ENCODE data around the gene FAM13C.

GRCh38 chr10:59222788-59223187 is 139.6 kb downstream of the FAM13C start:
- no peak for TF ChIP-seq POLR2A (IDR thresholded peaks at IDR 0.05; ENCODE audit: low read depth, low read length)
- TF ChIP-seq, protein P1, sequence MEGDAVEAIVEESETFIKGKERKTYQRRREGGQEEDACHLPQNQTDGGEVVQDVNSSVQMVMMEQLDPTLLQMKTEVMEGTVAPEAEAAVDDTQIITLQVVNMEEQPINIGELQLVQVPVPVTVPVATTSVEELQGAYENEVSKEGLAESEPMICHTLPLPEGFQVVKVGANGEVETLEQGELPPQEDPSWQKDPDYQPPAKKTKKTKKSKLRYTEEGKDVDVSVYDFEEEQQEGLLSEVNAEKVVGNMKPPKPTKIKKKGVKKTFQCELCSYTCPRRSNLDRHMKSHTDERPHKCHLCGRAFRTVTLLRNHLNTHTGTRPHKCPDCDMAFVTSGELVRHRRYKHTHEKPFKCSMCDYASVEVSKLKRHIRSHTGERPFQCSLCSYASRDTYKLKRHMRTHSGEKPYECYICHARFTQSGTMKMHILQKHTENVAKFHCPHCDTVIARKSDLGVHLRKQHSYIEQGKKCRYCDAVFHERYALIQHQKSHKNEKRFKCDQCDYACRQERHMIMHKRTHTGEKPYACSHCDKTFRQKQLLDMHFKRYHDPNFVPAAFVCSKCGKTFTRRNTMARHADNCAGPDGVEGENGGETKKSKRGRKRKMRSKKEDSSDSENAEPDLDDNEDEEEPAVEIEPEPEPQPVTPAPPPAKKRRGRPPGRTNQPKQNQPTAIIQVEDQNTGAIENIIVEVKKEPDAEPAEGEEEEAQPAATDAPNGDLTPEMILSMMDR (conservative IDR thresholded peaks at IDR 0.05; ENCODE audit: low read depth, low read length), result no peak
- TF ChIP-seq BHLHE40 (IDR thresholded peaks at IDR 0.05; ENCODE audit: low read depth, low read length), result no peak
- TF ChIP-seq RCOR1 (IDR thresholded peaks at IDR 0.05; ENCODE audit: insufficient replicate concordance, low read length), result no peak
- TF ChIP-seq, protein P2, sequence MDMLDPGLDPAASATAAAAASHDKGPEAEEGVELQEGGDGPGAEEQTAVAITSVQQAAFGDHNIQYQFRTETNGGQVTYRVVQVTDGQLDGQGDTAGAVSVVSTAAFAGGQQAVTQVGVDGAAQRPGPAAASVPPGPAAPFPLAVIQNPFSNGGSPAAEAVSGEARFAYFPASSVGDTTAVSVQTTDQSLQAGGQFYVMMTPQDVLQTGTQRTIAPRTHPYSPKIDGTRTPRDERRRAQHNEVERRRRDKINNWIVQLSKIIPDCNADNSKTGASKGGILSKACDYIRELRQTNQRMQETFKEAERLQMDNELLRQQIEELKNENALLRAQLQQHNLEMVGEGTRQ (IDR thresholded peaks at IDR 0.05; ENCODE audit: low read depth, low read length), result no peak
- TF ChIP-seq CEBPB (IDR thresholded peaks at IDR 0.05; ENCODE audit: low read depth, low read length), result no peak
- no peak for TF ChIP-seq RFX5 (IDR thresholded peaks at IDR 0.05; ENCODE audit: low read depth, low read length)
- no peak for TF ChIP-seq MAFK (IDR thresholded peaks at IDR 0.05; ENCODE audit: low read depth, low read length)
- TF ChIP-seq MXI1 (IDR thresholded peaks at IDR 0.05; ENCODE audit: borderline replicate concordance, low read depth, low read length), result no peak
- no peak for TF ChIP-seq RAD21 (IDR thresholded peaks at IDR 0.05; ENCODE audit: low read length)
